H9 (cell line): ENCODE data around the gene BHLHE23. TPM values are rescaled to one million over a fixed set of nuclear protein-coding genes. Genes with fewer than 3 reads are reported as not detected.

ENCODE experiments used
- DNase-seq: peaks from one replicate; pipeline ENCODE4 v3.0.0-alpha.2; 2017
- H2AFZ ChIP-seq: one replicate; pipeline ENCODE4 v1.6.1; 2013; ENCODE audit warnings: mild to moderate bottlenecking, low read length, control low read depth, moderate library complexity
- H2AK5ac ChIP-seq: 2 replicates; pipeline ENCODE4 v1.6.1; 2013; ENCODE audit warnings: low read length, control low read depth, mixed read lengths; ENCODE audit not compliant: insufficient read length
- H2BK120ac ChIP-seq: one replicate; pipeline ENCODE4 v1.6.1; 2013; ENCODE audit warnings: low read depth, mild to moderate bottlenecking, low read length, control low read depth, inconsistent platforms; ENCODE audit not compliant: poor library complexity, severe bottlenecking
- H2BK12ac ChIP-seq: 2 replicates; pipeline ENCODE4 v1.6.1; 2013; ENCODE audit warnings: low read length, control low read depth, mixed read lengths, low read depth; ENCODE audit not compliant: insufficient read length
- H2BK15ac ChIP-seq: 2 replicates; pipeline ENCODE4 v1.6.1; 2013; ENCODE audit warnings: low read depth, low read length, control low read depth
- H2BK20ac ChIP-seq: one replicate; pipeline ENCODE4 v1.6.1; 2013; ENCODE audit warnings: low read depth, mild to moderate bottlenecking, low read length, control low read depth, inconsistent platforms; ENCODE audit not compliant: poor library complexity, severe bottlenecking
- H2BK5ac ChIP-seq: 2 replicates; pipeline ENCODE4 v1.6.1; 2013; ENCODE audit warnings: low read length, control low read depth, mixed read lengths; ENCODE audit not compliant: insufficient read length
- H3K14ac ChIP-seq: 2 replicates; pipeline ENCODE4 v1.6.1; 2013; ENCODE audit warnings: low read length, control low read depth; ENCODE audit not compliant: insufficient read depth
- H3K18ac ChIP-seq: 2 replicates; pipeline ENCODE4 v1.6.1; 2013; ENCODE audit warnings: low read depth, mild to moderate bottlenecking, mixed read lengths, low read length, control low read depth; ENCODE audit not compliant: insufficient read length
- H3K23ac ChIP-seq: 2 replicates; pipeline ENCODE4 v1.6.1; 2013; ENCODE audit warnings: low read length, control low read depth, mixed read lengths, low read depth; ENCODE audit not compliant: insufficient read length
- H3K23me2 ChIP-seq: 2 replicates; pipeline ENCODE4 v1.6.1; 2013; ENCODE audit warnings: low read depth, mild to moderate bottlenecking, mixed read lengths, low read length, control low read depth; ENCODE audit not compliant: insufficient read length, poor library complexity, severe bottlenecking
- H3K27ac ChIP-seq: 2 replicates; pipeline ENCODE4 v1.5.1; 2013; ENCODE audit warnings: low read length, control low read depth, mixed read lengths, low read depth; ENCODE audit not compliant: insufficient read length
- H3K27me3 ChIP-seq: 2 replicates; pipeline ENCODE4 v1.6.1; 2013; ENCODE audit warnings: low read length, control low read depth, inconsistent platforms; ENCODE audit not compliant: insufficient read depth
- H3K4ac ChIP-seq: 2 replicates; pipeline ENCODE4 v1.6.1; 2013; ENCODE audit warnings: low read depth, mild to moderate bottlenecking, control low read depth, inconsistent platforms, low read length, moderate library complexity
- H3K4me1 ChIP-seq: 2 replicates; pipeline ENCODE4 v1.6.1; 2013; ENCODE audit warnings: low read length, control low read depth, inconsistent platforms; ENCODE audit not compliant: insufficient read depth
- H3K4me2 ChIP-seq: 2 replicates; pipeline ENCODE4 v1.6.1; 2013; ENCODE audit warnings: low read length, control low read depth, mixed read lengths; ENCODE audit not compliant: insufficient read length, insufficient read depth
- H3K56ac ChIP-seq: 2 replicates; pipeline ENCODE4 v1.6.1; 2013; ENCODE audit warnings: low read depth, mild to moderate bottlenecking, mixed read lengths, low read length, control low read depth; ENCODE audit not compliant: insufficient read length
- H3K79me1 ChIP-seq: 2 replicates; pipeline ENCODE4 v1.6.1; 2013; ENCODE audit warnings: low read depth, mild to moderate bottlenecking, moderate library complexity, low read length, control low read depth, inconsistent platforms; ENCODE audit not compliant: insufficient read depth, poor library complexity, severe bottlenecking
- H3K79me2 ChIP-seq: 2 replicates; pipeline ENCODE4 v1.6.1; 2013; ENCODE audit warnings: low read length, control low read depth, inconsistent platforms; ENCODE audit not compliant: insufficient read depth
- H3K9ac ChIP-seq: 2 replicates; pipeline ENCODE4 v1.6.1; 2013; ENCODE audit warnings: low read length, control low read depth, mixed read lengths; ENCODE audit not compliant: insufficient read length; ENCODE audit errors: extremely low read depth
- H3K9me3 ChIP-seq: one replicate; pipeline ENCODE4 v1.6.1; 2013; ENCODE audit warnings: low read depth, low read length, inconsistent platforms; ENCODE audit not compliant: control insufficient read depth
- H3T11ph ChIP-seq: one replicate; pipeline ENCODE4 v1.6.1; 2013; ENCODE audit warnings: mild to moderate bottlenecking, low read length, control low read depth, inconsistent platforms
- H4K20me1 ChIP-seq: one replicate; pipeline ENCODE4 v1.6.1; 2013; ENCODE audit not compliant: control insufficient read depth, insufficient read length, insufficient read depth
- H4K5ac ChIP-seq: 2 replicates; pipeline ENCODE4 v1.6.1; 2013; ENCODE audit warnings: low read depth, mild to moderate bottlenecking, mixed read lengths, low read length, control low read depth; ENCODE audit not compliant: insufficient read length
- H4K8ac ChIP-seq: replicated peaks from 2 replicates; pipeline ENCODE4 v1.6.1; 2013; ENCODE audit warnings: low read length, control low read depth, mixed read lengths, low read depth; ENCODE audit not compliant: insufficient read length
- H4K91ac ChIP-seq: 2 replicates; pipeline ENCODE4 v1.6.1; 2013; ENCODE audit warnings: low read depth, mild to moderate bottlenecking, moderate library complexity, mixed read lengths, low read length, control low read depth; ENCODE audit not compliant: insufficient read length
- H3K27ac Mint-ChIP-seq, 3 experiments: 2 replicates in 2 of 3; 3 replicates in 1 of 3; pipeline ENCODE4 v1.8.0; 2020 to 2021; ENCODE audit warnings: mixed read lengths in 3 of 3, mild to moderate bottlenecking in 1 of 3, moderate library complexity in 1 of 3
- H3K27me3 Mint-ChIP-seq: 2 replicates; pipeline ENCODE4 v1.8.0; 2021; ENCODE audit warnings: low read depth, mild to moderate bottlenecking, moderate library complexity, mixed read lengths
- H3K36me3 Mint-ChIP-seq, 3 experiments: 2 replicates in 2 of 3; 3 replicates in 1 of 3; pipeline ENCODE4 v1.8.0; 2020 to 2021; ENCODE audit warnings: low read depth in 3 of 3, mixed read lengths in 3 of 3; ENCODE audit not compliant: insufficient read depth in 1 of 3
- H3K4me1 Mint-ChIP-seq, 2 experiments: 2 replicates each; pipeline ENCODE4 v1.8.0; 2020; ENCODE audit warnings: mixed read lengths in 2 of 2
- H3K4me3 Mint-ChIP-seq, 2 experiments: 2 replicates in 1 of 2; 3 replicates in 1 of 2; pipeline ENCODE4 v1.8.0; 2020 to 2021; ENCODE audit warnings: mild to moderate bottlenecking in 2 of 2, mixed read lengths in 2 of 2, moderate library complexity in 1 of 2
- H3K9me3 Mint-ChIP-seq, 2 experiments: 2 replicates in 1 of 2; 3 replicates in 1 of 2; pipeline ENCODE4 v1.8.0; 2020; ENCODE audit warnings: mild to moderate bottlenecking in 2 of 2, mixed read lengths in 2 of 2, moderate library complexity in 1 of 2
- CTCF ChIP-seq: fragments of 200-600 bp; sonication (generic); conservative IDR thresholded peaks from 3 replicates; pipeline ENCODE4 v1.8.0; 2021; ENCODE audit warnings: antibody characterized with exemption, mild to moderate bottlenecking
- WGBS: extraction: QIAGEN DNeasy Blood & Tissue Kit; methylation state at CpG from one replicate; pipeline ENCODE4 v1.1.7; 2013; ENCODE audit warnings: missing lambda C conversion rate, low lambda C conversion rate, mixed read lengths; ENCODE audit not compliant: insufficient read length; ENCODE audit errors: extremely low coverage; 5-methylcytosine and 5-hydroxymethylcytosine counted together
- total RNA-seq: library from RNA; stranded (reverse); gene quantifications from 2 replicates; pipeline ENCODE4 v1.2.1, GENCODE V29; 2021

The BHLHE23 gene
- total RNA-seq, 1 experiment from 2014 or later, result 0.35 TPM

- no peak overlapping the region; a peak in 1 of 7 replicates for H3K27ac Mint-ChIP-seq
- no peak overlapping the region for H2BK12ac ChIP-seq
- no peak overlapping the region for H4K91ac ChIP-seq
- no peak overlapping the region for H2BK20ac ChIP-seq
- no peak overlapping the region for H3T11ph ChIP-seq
- H4K20me1 ChIP-seq, result peaks cover 2% of the 10 kb centered on the region
- H3K23ac ChIP-seq, result no peak overlapping the region
- peaks cover 97% of the 10 kb centered on the region for H3K27me3 Mint-ChIP-seq
- no peak overlapping the region for H3K14ac ChIP-seq
- no peak overlapping the region for H2BK120ac ChIP-seq
- no peak overlapping the region for H3K4me2 ChIP-seq
- no peaks in the 10 kb centered on the region for H3K79me2 ChIP-seq
- no peaks in the 10 kb centered on the region for H3K36me3 Mint-ChIP-seq
- DNase-seq, result no peak
- no peak overlapping the region for H3K27ac ChIP-seq
- H2BK15ac ChIP-seq, result no peak overlapping the region
- no peak overlapping the region for H2AK5ac ChIP-seq
- TF ChIP-seq CTCF, result no peak
- no peak overlapping the region for H3K56ac ChIP-seq
- peaks cover 0 to 9% of the 10 kb centered on the region in 2 experiments; a peak in 2 of 5 replicates for H3K9me3 Mint-ChIP-seq
- no peak overlapping the region for H3K9ac ChIP-seq
- peaks cover 34 to 56% of the 10 kb centered on the region in 2 experiments for H3K4me1 Mint-ChIP-seq
- no CpG with 5 or more reads among the region's 11 CpGs for WGBS
- H4K5ac ChIP-seq, result no peak overlapping the region
- H2BK5ac ChIP-seq, result no peak overlapping the region
- H3K4me1 ChIP-seq, result peaks cover 2% of the 10 kb centered on the region; the same call in 1 of the 2 replicates
- H2AFZ ChIP-seq, result no peak overlapping the region
- H3K9me3 ChIP-seq, result no peaks in the 10 kb centered on the region
- H4K8ac ChIP-seq, result no peak overlapping the region
- no peaks in the 10 kb centered on the region for H3K79me1 ChIP-seq
- H3K18ac ChIP-seq, result no peak overlapping the region
- peaks cover 32% of the 10 kb centered on the region for H3K27me3 ChIP-seq
- no peak overlapping the region for H3K4me3 Mint-ChIP-seq
- H3K23me2 ChIP-seq, result peaks cover 2% of the 10 kb centered on the region
- H3K4ac ChIP-seq, result no peak overlapping the region
Observed at GRCh38 chr20:63000958-63001357, 5.8 kb downstream of the BHLHE23 start.
